GM23338 (cell line): ENCODE measurements around the gene LDHB. TPM values are rescaled to one million over a fixed set of nuclear protein-coding genes. Genes with fewer than 3 reads are reported as not detected.

ENCODE experiments used
- ATAC-seq: fragments of 200-7000 bp; cut with Tn5 transposase; 3 replicates; pipeline ENCODE4 v1.9.1; 2020
- DNase-seq: peaks from one replicate; pipeline ENCODE4 v3.0.0-alpha.2; 2015; ENCODE audit warnings: low spot score
- H2AFZ ChIP-seq: fragments of 200-600 bp; sonication (generic); 2 replicates; pipeline ENCODE4 v1.8.0; 2016; ENCODE audit warnings: antibody characterized with exemption, mild to moderate bottlenecking, moderate library complexity
- H3F3A ChIP-seq: fragments of 200-600 bp; sonication (generic); replicated peaks from 2 replicates; pipeline ENCODE4 v1.8.0; 2017; ENCODE audit warnings: antibody characterized with exemption, mixed run types, low read depth
- H3K27ac ChIP-seq: fragments of 200-600 bp; sonication (generic); 2 replicates; pipeline ENCODE4 v1.6.1; 2016; ENCODE audit warnings: low read depth
- H3K27me3 ChIP-seq: fragments of 200-600 bp; sonication (generic); 2 replicates; pipeline ENCODE4 v1.8.0; 2016; ENCODE audit warnings: mild to moderate bottlenecking, mixed run types, moderate library complexity; ENCODE audit not compliant: insufficient read depth
- H3K36me3 ChIP-seq: fragments of 200-600 bp; sonication (generic); 2 replicates; pipeline ENCODE4 v1.8.0; 2016; ENCODE audit warnings: mild to moderate bottlenecking; ENCODE audit not compliant: insufficient read depth
- H3K4me1 ChIP-seq: fragments of 200-600 bp; sonication (generic); 2 replicates; pipeline ENCODE4 v1.8.0; 2016; ENCODE audit warnings: mild to moderate bottlenecking, moderate library complexity; ENCODE audit not compliant: insufficient read depth
- H3K4me2 ChIP-seq: fragments of 200-600 bp; sonication (generic); 2 replicates; pipeline ENCODE4 v1.7.1; 2017; ENCODE audit warnings: mixed run types
- H3K4me3 ChIP-seq: fragments of 200-600 bp; sonication (generic); 2 replicates; pipeline ENCODE4 v1.6.1; 2016; ENCODE audit warnings: mixed run types
- H3K79me2 ChIP-seq: fragments of 200-600 bp; sonication (generic); replicated peaks from 2 replicates; pipeline ENCODE4 v1.8.0; 2017; ENCODE audit warnings: mild to moderate bottlenecking; ENCODE audit not compliant: insufficient read depth
- H3K9me2 ChIP-seq: fragments of 200-600 bp; sonication (generic); 2 replicates; pipeline ENCODE4 v1.8.0; 2017; ENCODE audit not compliant: insufficient read depth
- H4K20me1 ChIP-seq: fragments of 200-600 bp; sonication (generic); replicated peaks from 2 replicates; pipeline ENCODE4 v1.8.0; 2017; ENCODE audit warnings: mild to moderate bottlenecking; ENCODE audit not compliant: insufficient read depth
- H3K27ac Mint-ChIP-seq: 2 replicates; pipeline ENCODE4 v1.8.0; 2020; ENCODE audit warnings: inconsistent platforms, mild to moderate bottlenecking, moderate library complexity, mixed read lengths
- H3K27me3 Mint-ChIP-seq: 3 replicates; pipeline ENCODE4 v1.8.0; 2022; ENCODE audit warnings: low read depth, mild to moderate bottlenecking, moderate library complexity, mixed read lengths, inconsistent platforms; ENCODE audit not compliant: insufficient read depth, poor library complexity
- H3K36me3 Mint-ChIP-seq: 3 replicates; pipeline ENCODE4 v1.8.0; 2021; ENCODE audit warnings: low read depth, mild to moderate bottlenecking, inconsistent platforms, moderate library complexity, mixed read lengths
- H3K4me1 Mint-ChIP-seq: 3 replicates; pipeline ENCODE4 v1.8.0; 2020; ENCODE audit warnings: mild to moderate bottlenecking, inconsistent platforms, mixed read lengths
- H3K4me3 Mint-ChIP-seq: 3 replicates; pipeline ENCODE4 v1.8.0; 2021; ENCODE audit warnings: moderate library complexity, mild to moderate bottlenecking, inconsistent platforms, mixed read lengths
- H3K9me3 Mint-ChIP-seq: 3 replicates; pipeline ENCODE4 v1.8.0; 2020; ENCODE audit warnings: moderate library complexity, mild to moderate bottlenecking, inconsistent platforms, mixed read lengths
- CREB1 ChIP-seq: fragments of 250-450 bp; sonication (Bioruptor Pico); IDR thresholded peaks from 2 replicates; pipeline ENCODE4 v1.5.0; 2020; ENCODE audit warnings: low read depth, mild to moderate bottlenecking, moderate library complexity
- ZNF462 ChIP-seq: fragments of 250-450 bp; sonication (Bioruptor Pico); IDR thresholded peaks from 2 replicates; pipeline ENCODE4 v1.5.0; 2020; ENCODE audit warnings: mild to moderate bottlenecking, moderate library complexity
- polyA plus RNA-seq: library from polyadenylated mRNA; unstranded; fragments of >200 nt; fragmentation: Nextera tagmentation; extraction: Ambion mirVana; gene quantifications from 2 replicates; pipeline ENCODE4 v1.2.1, GENCODE V29; 2016
- total RNA-seq: library from RNA; depleted of rRNA; stranded (reverse); fragments of >200 nt; shearing (Covaris generic); gene quantifications from 2 replicates; pipeline ENCODE4 v1.2.3, GENCODE V29; 2014; rRNA removed

The LDHB gene
- total and polyA plus RNA-seq, 2 experiments from 2014 or later: 1,537 to 1,990 TPM

GRCh38 chr12:21585485-21585884 is 72.2 kb downstream of the LDHB start:
- no peak for ATAC-seq
- Histone ChIP-seq H3K36me3 (no peaks in the 10 kb centered on the region), H3K79me2 (no peaks in the 10 kb centered on the region), H2AFZ (no peak overlapping the region), H3K9me2 (no peaks in the 10 kb centered on the region; the same call in 1 of the 2 replicates), H3K4me3 (no peak overlapping the region), H3K27ac (no peak overlapping the region), H4K20me1 (no peaks in the 10 kb centered on the region), H3F3A (no peaks in the 10 kb centered on the region), H3K4me2 (no peak overlapping the region), H3K27me3 (no peaks in the 10 kb centered on the region), H3K4me1 (no peaks in the 10 kb centered on the region)
- no peak for DNase-seq
- H3K36me3 Mint-ChIP-seq: no peaks in the 10 kb centered on the region
- no peaks in the 10 kb centered on the region for H3K4me1 Mint-ChIP-seq
- H3K27me3 Mint-ChIP-seq: peaks cover 1% of the 10 kb centered on the region
- TF ChIP-seq CREB1 (no peak), ZNF462 (CRISPR knock-in tag) (no peak)
- H3K27ac Mint-ChIP-seq: no peak overlapping the region
- H3K4me3 Mint-ChIP-seq: no peak overlapping the region
- peaks cover 2% of the 10 kb centered on the region; the same call in 1 of the 3 replicates for H3K9me3 Mint-ChIP-seq

Other genes with a start within 250 kb of the LDHB start
- 3.9 and 8.7 TPM in 2 replicates for gene PYROXD1, start 220.2 kb downstream of the LDHB start, total RNA-seq
- gene PYROXD1, start 220.2 kb downstream of the LDHB start, polyA plus RNA-seq: 8.1 and 10.2 TPM in 2 replicates
- 45.8 and 47.2 TPM in 2 replicates for gene RECQL, start 156.2 kb downstream of the LDHB start, total RNA-seq
- gene RECQL, start 156.2 kb downstream of the LDHB start, polyA plus RNA-seq: 17.4 and 18.9 TPM in 2 replicates
- gene GOLT1B, start 156.1 kb downstream of the LDHB start, total RNA-seq: 39.8 and 41.7 TPM in 2 replicates
- 23.5 and 24.3 TPM in 2 replicates for gene GOLT1B, start 156.1 kb downstream of the LDHB start, polyA plus RNA-seq
- gene SPX, start 131.5 kb downstream of the LDHB start, total RNA-seq: 0.16 and 1.3 TPM in 2 replicates
- 1.0 and 1.3 TPM in 2 replicates for gene SPX, start 131.5 kb downstream of the LDHB start, polyA plus RNA-seq
- gene GYS2, start 53.0 kb downstream of the LDHB start, total RNA-seq: not detected in 2 replicates
- not detected in 2 replicates for gene GYS2, start 53.0 kb downstream of the LDHB start, polyA plus RNA-seq
- 0.87 and 2.3 TPM in 2 replicates for gene KCNJ8, start 116.9 kb upstream of the LDHB start, total RNA-seq
- gene KCNJ8, start 116.9 kb upstream of the LDHB start, polyA plus RNA-seq: 0.82 and 1.0 TPM in 2 replicates